ENCODE results near the gene SLC35E4. TPM values are rescaled to one million over a fixed set of nuclear protein-coding genes. Genes with fewer than 3 reads are reported as not detected.
A peak's percentile ranks its signal among the peaks of the same experiment; 100 is the strongest.
"Not testable (repeated sequence)": the region's sequence is repeated elsewhere in the genome, so short reads cannot be mapped to it uniquely, and the experiment has no call there.

SLC35E4 gene
- total RNA-seq, 1 donor: 8.2 TPM

DNA sequence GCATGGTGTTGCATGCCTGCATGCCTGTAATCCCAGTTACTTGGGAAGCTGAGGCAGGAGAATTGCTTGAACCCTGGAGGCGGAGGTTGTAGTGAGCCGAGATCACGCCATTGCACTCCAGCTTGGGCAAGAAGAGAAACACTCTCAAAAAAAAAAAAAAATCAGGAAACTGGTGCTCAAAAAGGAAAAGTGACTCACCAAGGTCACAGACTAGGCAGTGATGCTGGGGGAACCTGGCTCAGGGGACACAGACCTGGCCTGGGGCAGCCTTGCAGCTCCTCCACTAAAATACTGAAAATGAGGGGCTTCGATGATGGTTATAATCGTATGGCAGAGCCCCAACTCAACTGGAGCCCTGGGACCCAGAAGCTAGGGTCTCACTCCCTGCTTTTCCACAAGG lies 8.1 kb upstream of the SLC35E4 start:
- H3K4me3 ChIP-seq (ENCODE audit: low read depth, low read length): no peak overlapping the region
- no peak for DNase-seq (ENCODE audit: low read depth)
- TF ChIP-seq, protein P1, sequence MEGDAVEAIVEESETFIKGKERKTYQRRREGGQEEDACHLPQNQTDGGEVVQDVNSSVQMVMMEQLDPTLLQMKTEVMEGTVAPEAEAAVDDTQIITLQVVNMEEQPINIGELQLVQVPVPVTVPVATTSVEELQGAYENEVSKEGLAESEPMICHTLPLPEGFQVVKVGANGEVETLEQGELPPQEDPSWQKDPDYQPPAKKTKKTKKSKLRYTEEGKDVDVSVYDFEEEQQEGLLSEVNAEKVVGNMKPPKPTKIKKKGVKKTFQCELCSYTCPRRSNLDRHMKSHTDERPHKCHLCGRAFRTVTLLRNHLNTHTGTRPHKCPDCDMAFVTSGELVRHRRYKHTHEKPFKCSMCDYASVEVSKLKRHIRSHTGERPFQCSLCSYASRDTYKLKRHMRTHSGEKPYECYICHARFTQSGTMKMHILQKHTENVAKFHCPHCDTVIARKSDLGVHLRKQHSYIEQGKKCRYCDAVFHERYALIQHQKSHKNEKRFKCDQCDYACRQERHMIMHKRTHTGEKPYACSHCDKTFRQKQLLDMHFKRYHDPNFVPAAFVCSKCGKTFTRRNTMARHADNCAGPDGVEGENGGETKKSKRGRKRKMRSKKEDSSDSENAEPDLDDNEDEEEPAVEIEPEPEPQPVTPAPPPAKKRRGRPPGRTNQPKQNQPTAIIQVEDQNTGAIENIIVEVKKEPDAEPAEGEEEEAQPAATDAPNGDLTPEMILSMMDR (IDR thresholded peaks at IDR 0.05; ENCODE audit: insufficient read depth, low read depth, low read length): no peak

DNA sequence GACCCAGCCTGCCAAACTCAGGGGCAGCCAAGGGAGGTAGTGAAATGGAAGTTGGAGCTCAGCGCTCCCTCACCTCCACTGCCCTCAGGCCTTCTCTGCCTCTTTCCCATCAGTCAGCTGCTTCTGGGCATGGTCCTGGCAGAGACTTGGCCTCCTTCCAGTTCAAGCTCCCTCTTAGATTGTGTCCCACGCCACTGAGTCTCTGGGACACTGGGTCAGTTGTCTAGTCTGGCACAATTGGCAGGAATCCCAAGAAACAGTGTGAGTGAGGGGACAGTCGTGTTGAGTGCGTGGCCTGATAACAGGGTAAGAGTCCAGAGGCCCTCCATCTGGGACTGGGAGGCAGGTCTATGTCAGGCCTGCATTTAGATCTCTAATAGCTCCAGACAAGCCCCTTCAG lies 7.1 kb upstream of the SLC35E4 start:
- DNase-seq (ENCODE audit: low read depth): no peak
- TF ChIP-seq, protein P1 (IDR thresholded peaks at IDR 0.05; ENCODE audit: insufficient read depth, low read depth, low read length): no peak

DNA sequence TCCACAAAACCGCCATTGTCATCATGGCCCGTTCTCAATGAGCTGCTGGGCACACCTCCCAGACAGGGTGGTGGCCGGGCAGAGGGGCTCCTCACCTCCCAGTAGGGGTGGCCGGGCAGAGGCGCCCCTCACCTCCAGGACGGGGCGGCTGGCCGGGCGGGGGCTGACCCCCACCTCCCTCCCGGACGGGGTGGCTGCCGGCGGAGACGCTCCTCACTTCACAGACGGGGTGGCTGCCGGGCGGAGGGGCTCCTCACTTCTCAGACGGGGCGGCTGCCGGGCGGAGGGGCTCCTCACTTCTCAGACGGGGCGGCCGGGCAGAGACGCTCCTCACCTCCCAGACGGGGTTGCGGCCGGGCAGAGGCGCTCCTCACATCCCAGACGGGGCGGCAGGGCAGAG lies 4.1 kb upstream of the SLC35E4 start:
- H3K4me3 ChIP-seq (ENCODE audit: low read depth, low read length); DNase-seq (ENCODE audit: low read depth): not testable (repeated sequence)

More for the DNA sequence above, 7.1 kb upstream of the SLC35E4 start:
- no peak overlapping the region for H3K4me3 ChIP-seq (ENCODE audit: low read depth, low read length)

DNA sequence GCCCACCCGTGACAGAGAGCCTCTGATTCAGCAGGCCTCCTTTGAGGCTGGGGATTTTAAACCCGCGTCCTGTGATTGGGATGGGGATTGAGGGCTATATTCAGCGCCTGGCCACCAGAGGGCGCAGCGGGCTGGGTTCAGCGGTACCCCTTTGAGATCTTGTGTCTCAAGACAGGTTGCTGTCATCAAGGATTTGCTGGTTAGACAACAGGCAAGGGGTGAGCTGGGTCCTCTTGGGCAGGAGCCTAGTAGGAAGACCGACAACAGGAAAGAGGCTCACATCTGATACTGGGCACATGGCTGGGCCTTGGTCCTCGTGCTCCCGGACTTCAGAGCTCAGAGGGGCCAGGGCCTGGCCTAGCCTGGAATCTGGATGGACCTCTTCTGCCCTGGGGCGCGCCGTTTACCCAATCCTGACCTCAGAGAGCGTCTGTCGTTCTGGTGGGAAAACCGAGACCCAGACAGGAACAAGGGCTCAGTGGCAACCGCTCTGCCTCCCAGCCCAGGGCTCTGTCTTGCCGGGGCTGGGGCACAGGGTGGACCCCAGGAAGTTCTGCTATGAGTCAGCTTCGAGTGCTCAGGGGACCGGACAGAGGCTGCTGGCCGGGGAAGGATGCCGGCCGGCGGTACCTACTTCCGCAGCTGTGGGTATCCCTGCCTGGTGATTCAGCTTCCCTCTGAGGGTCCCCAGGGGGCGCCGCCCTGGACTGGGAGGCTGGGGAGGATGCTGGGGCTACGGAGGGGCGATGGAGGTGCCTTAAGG lies 929 bp upstream of the SLC35E4 start:
- TF ChIP-seq, protein P1 (IDR thresholded peaks at IDR 0.05; ENCODE audit: insufficient read depth, low read depth, low read length): peak; percentile 91
- H3K4me3 ChIP-seq (ENCODE audit: low read depth, low read length): peak overlapping the region; percentile 47
- DNase-seq (ENCODE audit: low read depth): peak; percentile 85

DNA sequence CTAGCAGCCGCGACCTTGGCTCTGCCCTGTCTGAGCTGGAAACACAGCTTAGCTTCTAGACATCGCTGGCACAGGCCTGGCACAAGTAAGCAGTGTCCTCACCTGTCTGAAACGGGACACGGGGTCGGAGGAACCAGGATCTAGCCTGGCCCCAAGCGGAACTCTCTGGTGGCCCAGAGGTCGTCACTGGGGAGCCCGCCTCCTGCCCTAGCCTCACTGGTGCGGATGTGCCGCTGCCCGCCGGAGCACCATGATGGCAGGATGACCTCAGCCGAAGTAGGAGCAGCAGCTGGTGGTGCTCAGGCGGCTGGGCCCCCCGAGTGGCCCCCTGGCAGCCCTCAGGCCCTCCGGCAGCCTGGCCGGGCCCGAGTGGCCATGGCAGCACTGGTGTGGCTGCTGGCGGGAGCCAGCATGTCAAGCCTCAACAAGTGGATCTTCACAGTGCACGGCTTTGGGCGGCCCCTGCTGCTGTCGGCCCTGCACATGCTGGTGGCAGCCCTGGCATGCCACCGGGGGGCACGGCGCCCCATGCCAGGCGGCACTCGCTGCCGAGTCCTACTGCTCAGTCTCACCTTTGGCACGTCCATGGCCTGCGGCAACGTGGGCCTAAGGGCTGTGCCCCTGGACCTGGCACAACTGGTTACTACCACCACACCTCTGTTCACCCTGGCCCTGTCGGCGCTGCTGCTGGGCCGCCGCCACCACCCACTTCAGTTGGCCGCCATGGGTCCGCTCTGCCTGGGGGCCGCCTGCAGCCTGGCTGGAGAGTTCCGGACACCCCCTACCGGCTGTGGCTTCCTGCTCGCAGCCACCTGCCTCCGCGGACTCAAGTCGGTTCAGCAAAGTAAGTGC lies 871 bp downstream of the SLC35E4 start:
- peak overlapping the region; percentile 65 for H3K4me3 ChIP-seq (ENCODE audit: low read depth, low read length)
- TF ChIP-seq, protein P1 (IDR thresholded peaks at IDR 0.05; ENCODE audit: insufficient read depth, low read depth, low read length): no peak
- peak; percentile 12 for DNase-seq (ENCODE audit: low read depth)

DNA sequence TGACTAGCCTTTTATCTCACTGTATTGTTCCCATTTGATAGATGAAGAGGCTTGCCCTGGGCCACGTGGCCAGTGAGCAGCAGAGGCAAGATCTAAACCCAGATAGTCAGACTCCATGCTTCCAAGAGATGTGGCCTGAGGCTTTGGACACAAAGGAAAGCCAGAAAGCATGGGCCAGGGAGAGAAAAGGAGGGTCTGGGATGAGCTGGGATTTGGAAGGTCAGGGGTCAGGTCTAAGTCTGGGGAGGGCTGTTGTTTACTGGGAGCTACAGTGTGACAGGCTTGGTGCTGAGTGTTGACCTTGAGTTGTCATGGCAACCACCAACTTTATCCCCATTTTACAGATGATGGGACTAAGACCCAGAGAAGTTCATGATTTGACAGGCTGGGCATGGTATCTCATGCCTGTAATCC lies 2.1 kb downstream of the SLC35E4 start:
- DNase-seq (ENCODE audit: low read depth): no peak
- no peak overlapping the region for H3K4me3 ChIP-seq (ENCODE audit: low read depth, low read length)
- TF ChIP-seq, protein P1 (IDR thresholded peaks at IDR 0.05; ENCODE audit: insufficient read depth, low read depth, low read length): no peak

DNA sequence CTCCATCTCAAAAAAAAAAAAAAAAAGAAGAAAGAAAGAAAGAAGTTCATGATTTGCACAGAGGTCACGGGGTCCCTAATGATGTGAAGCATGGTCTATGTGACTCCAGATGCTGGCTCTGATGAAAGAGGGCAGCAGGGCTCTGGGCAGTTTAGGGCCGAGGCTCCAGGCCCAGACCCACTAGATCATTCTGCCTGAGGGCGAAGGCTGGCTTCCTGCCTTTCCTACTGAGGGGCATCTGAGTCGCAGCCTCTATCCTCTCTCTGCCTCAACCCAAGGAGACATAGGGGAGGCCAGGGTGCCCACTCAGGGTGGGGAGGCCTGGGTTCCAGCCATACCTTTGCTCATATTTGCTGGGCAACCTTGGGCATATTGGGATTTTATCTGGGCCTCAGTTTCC lies 4.8 kb downstream of the SLC35E4 start:
- TF ChIP-seq, protein P1 (IDR thresholded peaks at IDR 0.05; ENCODE audit: insufficient read depth, low read depth, low read length): no peak
- no peak for DNase-seq (ENCODE audit: low read depth)
- H3K4me3 ChIP-seq (ENCODE audit: low read depth, low read length): no peak overlapping the region

All from fibroblast of villous mesenchyme (primary cell).